MG63 (cell line): ENCODE data around the gene SYNJ2. TPM values are rescaled to one million over a fixed set of nuclear protein-coding genes. Genes with fewer than 3 reads are reported as not detected.

ENCODE experiments used
- DNase-seq: peaks from one replicate; pipeline ENCODE4 v3.0.0-alpha.2; 2020
- H3K27me3 ChIP-seq: fragments of 250-450 bp; sonication (Bioruptor Pico); 2 replicates; pipeline ENCODE4 v1.5.1; 2020; ENCODE audit warnings: mild to moderate bottlenecking, moderate library complexity
- H3K36me3 ChIP-seq: fragments of 250-450 bp; sonication (Bioruptor Pico); 2 replicates; pipeline ENCODE4 v1.5.1; 2020; ENCODE audit warnings: mild to moderate bottlenecking, moderate library complexity
- H3K4me3 ChIP-seq: fragments of 250-450 bp; sonication (Bioruptor Pico); 2 replicates; pipeline ENCODE4 v1.5.1; 2020; ENCODE audit warnings: mild to moderate bottlenecking, moderate library complexity
- H3K9me3 ChIP-seq: fragments of 250-450 bp; sonication (Bioruptor Pico); 2 replicates; pipeline ENCODE4 v1.5.1; 2020; ENCODE audit warnings: mild to moderate bottlenecking, moderate library complexity
- total RNA-seq: library from RNA; depleted of rRNA; stranded (reverse); fragments of >200 nt; shearing (Covaris generic); gene quantifications from 2 replicates; pipeline ENCODE4 v1.2.3, GENCODE V29; 2014; ENCODE audit warnings: low replicate concordance

The SYNJ2 gene
- total RNA-seq, 1 experiment from 2014 or later = 35.5 TPM

- Histone ChIP-seq H3K4me3 (no peak overlapping the region), H3K27me3 (no peaks in the 10 kb centered on the region), H3K9me3 (no peaks in the 10 kb centered on the region), H3K36me3 (peaks cover 66% of the 10 kb centered on the region)
- DNase-seq = no peak
Observed at GRCh38 chr6:158049055-158050028, 67.7 kb downstream of the SYNJ2 start.

GRCh38 chr6:158050107-158050735 is 68.6 kb downstream of the SYNJ2 start:
- Histone ChIP-seq H3K36me3 (peaks cover 66% of the 10 kb centered on the region), H3K27me3 (no peaks in the 10 kb centered on the region), H3K4me3 (no peak overlapping the region), H3K9me3 (no peaks in the 10 kb centered on the region)
- DNase-seq = no peak

GRCh38 chr6:158050955-158051354 is 69.3 kb downstream of the SYNJ2 start:
- Histone ChIP-seq H3K4me3 (no peak overlapping the region), H3K9me3 (no peaks in the 10 kb centered on the region), H3K27me3 (no peaks in the 10 kb centered on the region), H3K36me3 (peaks cover 66% of the 10 kb centered on the region)
- DNase-seq = no peak

- Histone ChIP-seq H3K9me3 (no peaks in the 10 kb centered on the region), H3K36me3 (peaks cover 66% of the 10 kb centered on the region), H3K27me3 (no peaks in the 10 kb centered on the region), H3K4me3 (no peak overlapping the region)
- DNase-seq = no peak
Observed at GRCh38 chr6:158051968-158052367, 70.3 kb downstream of the SYNJ2 start.

- Histone ChIP-seq H3K4me3 (no peak overlapping the region), H3K36me3 (peaks cover 69% of the 10 kb centered on the region), H3K9me3 (no peaks in the 10 kb centered on the region), H3K27me3 (no peaks in the 10 kb centered on the region)
- DNase-seq = no peak
Observed at GRCh38 chr6:158053377-158054313, 72.0 kb downstream of the SYNJ2 start.

- Histone ChIP-seq H3K36me3 (peaks cover 60% of the 10 kb centered on the region), H3K4me3 (no peak overlapping the region), H3K9me3 (no peaks in the 10 kb centered on the region), H3K27me3 (no peaks in the 10 kb centered on the region)
- no peak for DNase-seq
Observed at GRCh38 chr6:158056355-158056754, 74.7 kb downstream of the SYNJ2 start.

- Histone ChIP-seq H3K36me3 (peaks cover 64% of the 10 kb centered on the region), H3K9me3 (no peaks in the 10 kb centered on the region), H3K4me3 (no peak overlapping the region), H3K27me3 (no peaks in the 10 kb centered on the region)
- DNase-seq = no peak
Observed at GRCh38 chr6:158056804-158057203, 75.1 kb downstream of the SYNJ2 start.

- H3K4me3 ChIP-seq = no peak overlapping the region
- H3K9me3 ChIP-seq = no peaks in the 10 kb centered on the region
- DNase-seq = peak; percentile 77
- H3K27me3 ChIP-seq = no peaks in the 10 kb centered on the region
- peaks cover 70% of the 10 kb centered on the region for H3K36me3 ChIP-seq
Observed at GRCh38 chr6:158057213-158057987, 75.7 kb downstream of the SYNJ2 start.

GRCh38 chr6:158058171-158058651 is 76.5 kb downstream of the SYNJ2 start:
- DNase-seq = no peak
- Histone ChIP-seq H3K27me3 (no peaks in the 10 kb centered on the region), H3K4me3 (no peak overlapping the region), H3K36me3 (peaks cover 73% of the 10 kb centered on the region), H3K9me3 (no peaks in the 10 kb centered on the region)

GRCh38 chr6:158059108-158059507 is 77.4 kb downstream of the SYNJ2 start:
- no peak overlapping the region for H3K4me3 ChIP-seq
- peaks cover 76% of the 10 kb centered on the region for H3K36me3 ChIP-seq
- H3K27me3 ChIP-seq = no peaks in the 10 kb centered on the region
- no peaks in the 10 kb centered on the region for H3K9me3 ChIP-seq
- no peak for DNase-seq

- Histone ChIP-seq H3K4me3 (no peak overlapping the region), H3K9me3 (no peaks in the 10 kb centered on the region), H3K27me3 (no peaks in the 10 kb centered on the region), H3K36me3 (peaks cover 77% of the 10 kb centered on the region)
- DNase-seq = peak; percentile 99
Observed at GRCh38 chr6:158060455-158061360, 79.0 kb downstream of the SYNJ2 start.

- Histone ChIP-seq H3K4me3 (no peak overlapping the region), H3K9me3 (no peaks in the 10 kb centered on the region), H3K27me3 (no peaks in the 10 kb centered on the region), H3K36me3 (peaks cover 77% of the 10 kb centered on the region)
- no peak for DNase-seq
Observed at GRCh38 chr6:158061361-158061708, 79.7 kb downstream of the SYNJ2 start.

- peak; percentile 46 for DNase-seq
- Histone ChIP-seq H3K4me3 (no peak overlapping the region), H3K9me3 (no peaks in the 10 kb centered on the region), H3K36me3 (peaks cover 77% of the 10 kb centered on the region), H3K27me3 (no peaks in the 10 kb centered on the region)
Observed at GRCh38 chr6:158061709-158062461, 80.2 kb downstream of the SYNJ2 start.

- no peak for DNase-seq
- peaks cover 76% of the 10 kb centered on the region for H3K36me3 ChIP-seq
- no peaks in the 10 kb centered on the region for H3K9me3 ChIP-seq
- H3K27me3 ChIP-seq = no peaks in the 10 kb centered on the region
- H3K4me3 ChIP-seq = no peak overlapping the region
Observed at GRCh38 chr6:158063736-158064135, 82.1 kb downstream of the SYNJ2 start.
